Ovary (tissue), 9 donors: ENCODE results near the gene LYPD1. TPM values are rescaled to one million over a fixed set of nuclear protein-coding genes. Genes with fewer than 3 reads are reported as not detected.

Experiments
- DNase-seq, 5 donors: peaks; one replicate each; pipeline ENCODE4 v3.0.0-alpha.2; 2019 to 2020
- H3K27ac ChIP-seq, 2 donors: fragments of 200-600 bp; one replicate each; pipeline versions ENCODE4 v1.5.1 to v1.8.0; 2019 to 2022
- H3K27me3 ChIP-seq: fragments of 200-600 bp; one replicate; pipeline ENCODE4 v1.8.0; 2022
- H3K36me3 ChIP-seq: fragments of 200-600 bp; sonication (generic); one replicate; pipeline ENCODE4 v1.5.1; 2019
- H3K4me1 ChIP-seq: one replicate; pipeline ENCODE4 v1.8.1; 2013; ENCODE audit warnings: mild to moderate bottlenecking, moderate library complexity; ENCODE audit not compliant: insufficient read depth
- H3K4me3 ChIP-seq: fragments of 200-600 bp; sonication (generic); one replicate; pipeline ENCODE4 v1.5.1; 2017
- H3K9me3 ChIP-seq, 2 donors: fragments of 200-600 bp in 1 of 2; sonication (generic) in 1 of 2; one replicate each; pipeline versions ENCODE4 v1.5.1 to v1.8.1; 2013 to 2019; ENCODE audit warnings: mild to moderate bottlenecking in 1 of 2, moderate library complexity in 1 of 2
- CTCF ChIP-seq, 3 donors: fragments of 450-650 bp in 2 of 3; fragments of 200-600 bp in 1 of 3; IDR thresholded peaks; one replicate each; pipeline versions ENCODE4 v1.5.1 to v1.8.0; 2016 to 2022; ENCODE audit warnings: antibody characterized with exemption in 3 of 3, mild to moderate bottlenecking in 1 of 3
- EP300 ChIP-seq: sonication (generic); formaldehyde crosslinking; IDR thresholded peaks from one replicate; pipeline ENCODE4 v1.6.1; 2017; ENCODE audit warnings: antibody characterized with exemption
- POLR2A ChIP-seq: fragments of 450-650 bp; IDR thresholded peaks from one replicate; pipeline ENCODE4 v1.6.1; 2017; ENCODE audit warnings: antibody characterized with exemption, mild to moderate bottlenecking, moderate library complexity
- WGBS, 3 donors: extraction: QIAGEN DNeasy Blood & Tissue Kit in 1 of 3; methylation state at CpG; one replicate each; pipeline versions ENCODE4 v1.1.5 to v1.1.7; 2013 to 2017; 5-methylcytosine and 5-hydroxymethylcytosine counted together
- intact Hi-C, 4 donors: fragments of 100-400 bp; cut with DNase I; formaldehyde crosslinking; loops; one replicate each; pipeline versions ENCODE4 v1.11.0 to v1.15.1; 2022 to 2023
- polyA plus RNA-seq, 2 donors: library from polyadenylated mRNA; stranded (reverse); fragments of 200-250 nt in 1 of 2; fragments of 350-450 nt in 1 of 2; fragmentation: Illumina TruSeq in 1 of 2; extraction: RNeasy Lipid Tissue Mini Kit (QIAGEN cat#74804) in 1 of 2; gene quantifications; one replicate each; pipeline ENCODE4 v1.2.3, GENCODE V29; 2013 to 2014
- total RNA-seq, 7 donors: library from RNA; depleted of rRNA in 2 of 7; stranded (reverse); fragments of >200 nt in 2 of 7; fragmentation: NEBNext Ultra II Directional in 3 of 7; extraction: Animal tissue kit (Norgen Biotek cat#: 25700) in 3 of 7; gene quantifications; one replicate each; pipeline versions ENCODE4 v1.1.0 to v1.2.4, GENCODE V29; 2016 to 2023
- donor health status: DM: no; HTN: no; CAD: no; lungs with moderate emphysema.
- donor health status: DM: no; HTN: no; CAD: no.
- donor health status: Bipolar disorder and iron deficiency.
- donor health status: DM: yes; HTN: yes; CAD: no.
- donor health status: DM: no; HTN: no; CAD: no.
- donor health status: DM: yes; HTN: yes; CAD: no.

The LYPD1 gene
- total and polyA plus RNA-seq, 9 donors, result 0.83 to 77.3 (median 6.9) TPM; not detected in 2

DNA sequence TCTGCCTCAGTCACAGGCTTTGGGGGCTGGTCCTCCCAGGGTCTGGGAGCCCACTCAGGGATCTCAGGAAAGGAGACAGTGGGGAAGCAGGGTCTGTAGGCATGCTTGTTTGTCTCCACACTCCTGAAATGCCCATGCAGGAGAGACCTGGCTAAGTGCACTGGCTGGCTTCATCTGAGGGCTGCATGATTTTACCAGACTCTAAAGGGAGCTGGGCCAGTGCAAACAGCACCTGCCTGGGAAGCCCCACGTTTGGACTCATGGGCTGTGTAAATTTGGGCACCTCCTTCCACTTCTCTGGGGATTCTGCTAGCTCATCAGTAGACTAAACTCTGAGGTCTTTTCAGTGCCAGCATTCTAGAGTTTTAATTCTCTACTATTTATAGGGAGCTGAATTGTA lies 33.7 kb downstream of the LYPD1 start:
- intact Hi-C loops, result no loop called here
- Histone ChIP-seq H3K4me1 (no peaks in the 10 kb centered on the region), H3K9me3 (no peaks in the 10 kb centered on the region), H3K27ac (no peak overlapping the region), H3K36me3 (no peaks in the 10 kb centered on the region), H3K27me3 (no peaks in the 10 kb centered on the region), H3K4me3 (no peak overlapping the region)
- no peak for TF ChIP-seq EP300
- TF ChIP-seq POLR2A, result no peak
- TF ChIP-seq CTCF (IDR thresholded peaks at IDR 0.05), result no peak
- WGBS, 3 donors, result 26 to 44% (median 27%) methylated on average over 1 of the region's 1 CpG
- DNase-seq, result no peak

DNA sequence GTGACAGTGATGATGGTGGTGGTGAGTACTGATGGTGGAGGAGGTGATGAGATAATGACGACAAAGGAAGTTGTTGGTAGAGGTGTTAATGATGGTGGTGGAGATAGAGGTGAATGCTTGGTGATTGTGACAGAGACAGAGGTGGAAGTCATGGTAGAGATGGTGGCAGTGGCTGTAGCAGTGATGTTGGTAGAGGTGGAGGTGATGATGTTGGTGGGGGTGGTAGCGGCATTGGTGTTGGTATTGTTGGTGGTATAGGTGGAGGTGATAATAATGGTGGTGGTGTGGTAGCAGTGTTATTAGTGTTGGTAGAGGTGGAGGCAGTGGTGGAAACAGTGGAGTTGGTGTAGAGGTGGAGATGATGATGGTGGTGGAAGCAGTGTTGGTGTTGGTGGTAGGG lies 36.4 kb downstream of the LYPD1 start:
- 97 to 98% (median 97%) methylated on average over 2 of the region's 2 CpGs for WGBS, 3 donors
- H3K4me1 ChIP-seq, result no peaks in the 10 kb centered on the region
- no peaks in the 10 kb centered on the region for H3K27me3 ChIP-seq
- intact Hi-C loops, result no loop called here
- H3K27ac ChIP-seq, result no peak overlapping the region
- no peaks in the 10 kb centered on the region for H3K9me3 ChIP-seq
- H3K36me3 ChIP-seq, result no peaks in the 10 kb centered on the region
- TF ChIP-seq EP300 (no peak), CTCF (IDR thresholded peaks at IDR 0.05) (no peak), POLR2A (no peak)
- no peak for DNase-seq
- H3K4me3 ChIP-seq, result no peak overlapping the region

GRCh38 chr2:132632000-132632649 lies 37.9 kb downstream of the LYPD1 start:
- TF ChIP-seq POLR2A (no peak), EP300 (no peak), CTCF (IDR thresholded peaks at IDR 0.05) (no peak)
- Histone ChIP-seq H3K9me3 (no peaks in the 10 kb centered on the region), H3K27me3 (no peaks in the 10 kb centered on the region), H3K27ac (no peak overlapping the region), H3K4me1 (no peaks in the 10 kb centered on the region), H3K36me3 (no peaks in the 10 kb centered on the region), H3K4me3 (no peak overlapping the region)
- 42 to 50% (median 50%) methylated on average over 6 of the region's 6 CpGs for WGBS, 3 donors
- DNase-seq, result no peak
- intact Hi-C loops, result no loop called here

- Histone ChIP-seq H3K4me3 (no peak overlapping the region), H3K27me3 (no peaks in the 10 kb centered on the region), H3K9me3 (no peaks in the 10 kb centered on the region), H3K4me1 (no peaks in the 10 kb centered on the region), H3K27ac (no peak overlapping the region), H3K36me3 (no peaks in the 10 kb centered on the region)
- intact Hi-C loops, result no loop called here
- TF ChIP-seq POLR2A (no peak), EP300 (no peak), CTCF (IDR thresholded peaks at IDR 0.05) (no peak)
- no peak for DNase-seq
- WGBS, 3 donors, result 38 to 50% (median 41%) methylated on average over 3 of the region's 3 CpGs
Measured at GRCh38 chr2:132627536-132627935, 42.5 kb downstream of the LYPD1 start.
